Measurements from ENCODE around the gene MED15.

GRCh38 chr22:20507253-20508066, at the start of gene MED15:
- TF ChIP-seq CTCF (IDR thresholded peaks at IDR 0.05) (peak in 2 of 4 experiments; percentile 13 to 36), POLR2A (IDR thresholded peaks at IDR 0.05) (peak; percentile 68 to 87)

All from uterus (tissue), 2 donors.